ENCODE data around the gene ZHX3.

- TF ChIP-seq, protein P1, sequence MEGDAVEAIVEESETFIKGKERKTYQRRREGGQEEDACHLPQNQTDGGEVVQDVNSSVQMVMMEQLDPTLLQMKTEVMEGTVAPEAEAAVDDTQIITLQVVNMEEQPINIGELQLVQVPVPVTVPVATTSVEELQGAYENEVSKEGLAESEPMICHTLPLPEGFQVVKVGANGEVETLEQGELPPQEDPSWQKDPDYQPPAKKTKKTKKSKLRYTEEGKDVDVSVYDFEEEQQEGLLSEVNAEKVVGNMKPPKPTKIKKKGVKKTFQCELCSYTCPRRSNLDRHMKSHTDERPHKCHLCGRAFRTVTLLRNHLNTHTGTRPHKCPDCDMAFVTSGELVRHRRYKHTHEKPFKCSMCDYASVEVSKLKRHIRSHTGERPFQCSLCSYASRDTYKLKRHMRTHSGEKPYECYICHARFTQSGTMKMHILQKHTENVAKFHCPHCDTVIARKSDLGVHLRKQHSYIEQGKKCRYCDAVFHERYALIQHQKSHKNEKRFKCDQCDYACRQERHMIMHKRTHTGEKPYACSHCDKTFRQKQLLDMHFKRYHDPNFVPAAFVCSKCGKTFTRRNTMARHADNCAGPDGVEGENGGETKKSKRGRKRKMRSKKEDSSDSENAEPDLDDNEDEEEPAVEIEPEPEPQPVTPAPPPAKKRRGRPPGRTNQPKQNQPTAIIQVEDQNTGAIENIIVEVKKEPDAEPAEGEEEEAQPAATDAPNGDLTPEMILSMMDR (IDR thresholded peaks at IDR 0.05), result no peak
- TF ChIP-seq ZFX (IDR thresholded peaks at IDR 0.05; ENCODE audit: borderline replicate concordance), result no peak
Observed at GRCh38 chr20:41145821-41146620, 171.5 kb downstream of the ZHX3 start.

All from 22Rv1 (cell line).